H1 (cell line): ENCODE data around the gene KLHL29. TPM values are rescaled to one million over a fixed set of nuclear protein-coding genes. Genes with fewer than 3 reads are reported as not detected.

ENCODE experiments used
- CTCF ChIA-PET: fragments of 300-600 bp; sonication (Branson Sonifier 250); formaldehyde crosslinking; loops from one replicate; lab custom pipeline; 2021; ENCODE audit not compliant: partially characterized antibody; lab: Charles Lee
- POLR2A ChIA-PET: fragments of 300-600 bp; sonication (Branson Sonifier 250); formaldehyde crosslinking; loops from one replicate; lab custom pipeline; 2021; ENCODE audit warnings: inconsistent platforms; ENCODE audit not compliant: partially characterized antibody; lab: Charles Lee
- DNase-seq, 2 experiments: peaks; one replicate each; pipeline versions ENCODE4 v3.0.0 to v3.0.0-alpha.2; 2010 to 2022; ENCODE audit warnings: low spot score in 2 of 2, low read depth in 1 of 2, mixed read lengths in 1 of 2
- FAIRE-seq: peaks from 2 replicates; lab custom pipeline; 2011; peaks lifted over from hg19 to GRCh38; lab: Jason Lieb, UNC
- H2AFZ ChIP-seq: 2 replicates; pipeline ENCODE4 v1.8.1; 2012; ENCODE audit warnings: low read length, inconsistent platforms
- H2AK5ac ChIP-seq: 2 replicates; pipeline ENCODE4 v1.6.1; 2013; ENCODE audit warnings: low read depth, low read length
- H2BK120ac ChIP-seq: replicated peaks from 2 replicates; pipeline ENCODE3; 2013; ENCODE audit warnings: low read depth, low read length, inconsistent platforms
- H2BK12ac ChIP-seq: 2 replicates; pipeline ENCODE4 v1.6.1; 2013; ENCODE audit warnings: low read depth, low read length
- H2BK15ac ChIP-seq: 2 replicates; pipeline ENCODE4 v1.6.1; 2013; ENCODE audit warnings: low read length
- H2BK20ac ChIP-seq: 2 replicates; pipeline ENCODE4 v1.6.1; 2013; ENCODE audit warnings: low read length
- H2BK5ac ChIP-seq: 2 replicates; pipeline ENCODE4 v1.6.1; 2013; ENCODE audit warnings: low read depth, low read length
- H3K14ac ChIP-seq: 2 replicates; pipeline ENCODE4 v1.6.1; 2013; ENCODE audit warnings: inconsistent platforms; ENCODE audit not compliant: insufficient read length
- H3K18ac ChIP-seq: 2 replicates; pipeline ENCODE4 v1.6.1; 2013; ENCODE audit warnings: low read length; ENCODE audit errors: extremely low read depth
- H3K23ac ChIP-seq: 2 replicates; pipeline ENCODE4 v1.6.1; 2013; ENCODE audit warnings: inconsistent platforms; ENCODE audit not compliant: insufficient read length
- H3K23me2 ChIP-seq: 2 replicates; pipeline ENCODE4 v1.6.1; 2013; ENCODE audit warnings: low read depth, low read length
- H3K27ac ChIP-seq: 2 replicates; pipeline ENCODE4 v1.6.1; 2011; ENCODE audit warnings: low read depth, low read length, inconsistent platforms
- H3K27me3 ChIP-seq, 4 experiments: replicated peaks in 1 of 4; 1 replicate in 1 of 4; 2 replicates in 3 of 4; pipeline versions ENCODE4 v1.6.1 to v1.8.1; 2011 to 2013; ENCODE audit warnings: low read length in 3 of 4, mild to moderate bottlenecking in 3 of 4, inconsistent platforms in 2 of 4, mixed read lengths in 2 of 4, moderate library complexity in 1 of 4; ENCODE audit not compliant: control insufficient read depth in 3 of 4, insufficient read depth in 3 of 4; ENCODE audit errors: extremely low read depth in 1 of 4
- H3K36me3 ChIP-seq, 4 experiments: 2 replicates each; pipeline versions ENCODE4 v1.6.1 to v1.8.1; 2011 to 2013; ENCODE audit warnings: mild to moderate bottlenecking in 4 of 4, low read length in 3 of 4, moderate library complexity in 2 of 4, control low read depth in 1 of 4, inconsistent platforms in 1 of 4; ENCODE audit not compliant: insufficient read depth in 4 of 4, control insufficient read depth in 2 of 4
- H3K4ac ChIP-seq: replicated peaks from 2 replicates; pipeline ENCODE3; 2013; ENCODE audit warnings: low read length, low read depth, mixed read lengths, inconsistent platforms; ENCODE audit not compliant: insufficient read length
- H3K4me1 ChIP-seq, 4 experiments: replicated peaks in 1 of 4; 1 replicate in 1 of 4; 2 replicates in 3 of 4; pipeline versions ENCODE4 v1.6.1 to v1.8.1; 2011 to 2013; ENCODE audit warnings: low read length in 3 of 4, inconsistent platforms in 2 of 4, mixed read lengths in 1 of 4; ENCODE audit not compliant: insufficient read depth in 4 of 4, control insufficient read depth in 3 of 4
- H3K4me2 ChIP-seq, 2 experiments: 2 replicates each; pipeline versions ENCODE4 v1.6.1 to v1.8.1; 2011 to 2013; ENCODE audit warnings: low read depth in 2 of 2, low read length in 2 of 2, control low read depth in 1 of 2, inconsistent platforms in 1 of 2, mild to moderate bottlenecking in 1 of 2; ENCODE audit not compliant: insufficient read depth in 1 of 2
- H3K4me3 ChIP-seq, 4 experiments: fragments of 200-600, 300-600 bp in 1 of 4; sonication (generic), shearing (Covaris generic), sonication (Bioruptor Twin) in 1 of 4; 2 replicates each; pipeline versions ENCODE4 v1.5.1 to v1.8.1; 2011 to 2016; ENCODE audit warnings: low read length in 4 of 4, low read depth in 3 of 4, control low read depth in 2 of 4, inconsistent platforms in 2 of 4, mild to moderate bottlenecking in 2 of 4, mixed read lengths in 1 of 4, moderate library complexity in 1 of 4; ENCODE audit not compliant: insufficient read depth in 2 of 4; ENCODE audit errors: extremely low read depth in 1 of 4
- H3K56ac ChIP-seq: replicated peaks from 2 replicates; pipeline ENCODE3; 2013; ENCODE audit warnings: low read depth, mild to moderate bottlenecking, mixed read lengths, low read length, inconsistent platforms; ENCODE audit not compliant: insufficient read length
- H3K79me1 ChIP-seq: 2 replicates; pipeline ENCODE4 v1.6.1; 2013; ENCODE audit warnings: low read depth, low read length, control low read depth
- H3K79me2 ChIP-seq, 2 experiments: 2 replicates each; pipeline versions ENCODE4 v1.6.1 to v1.8.1; 2012 to 2013; ENCODE audit warnings: low read length in 2 of 2, mild to moderate bottlenecking in 2 of 2, inconsistent platforms in 1 of 2; ENCODE audit not compliant: insufficient read depth in 2 of 2, control insufficient read depth in 1 of 2
- H3K9ac ChIP-seq, 4 experiments: replicated peaks in 1 of 4; 1 replicate in 1 of 4; 2 replicates in 3 of 4; pipeline versions ENCODE4 v1.6.1 to v1.8.1; 2011 to 2013; ENCODE audit warnings: low read depth in 3 of 4, low read length in 3 of 4, control low read depth in 2 of 4, mild to moderate bottlenecking in 2 of 4, moderate library complexity in 2 of 4, inconsistent platforms in 1 of 4; ENCODE audit errors: extremely low read depth in 1 of 4
- H3K9me3 ChIP-seq, 2 experiments: 2 replicates each; pipeline versions ENCODE4 v1.6.1 to v1.8.1; 2012 to 2013; ENCODE audit warnings: mild to moderate bottlenecking in 2 of 2, moderate library complexity in 2 of 2, control low read depth in 1 of 2, inconsistent platforms in 1 of 2, low read depth in 1 of 2, low read length in 1 of 2, mixed read lengths in 1 of 2; ENCODE audit not compliant: insufficient read depth in 2 of 2
- H4K20me1 ChIP-seq, 2 experiments: replicated peaks in 1 of 2; 2 replicates each; pipeline versions ENCODE3 to v1.8.1; 2011 to 2013; ENCODE audit warnings: inconsistent platforms in 2 of 2, low read length in 2 of 2, mild to moderate bottlenecking in 1 of 2; ENCODE audit not compliant: insufficient read depth in 2 of 2, control insufficient read depth in 1 of 2
- H4K5ac ChIP-seq: 2 replicates; pipeline ENCODE4 v1.6.1; 2013; ENCODE audit warnings: low read length, low read depth, mixed read lengths, inconsistent platforms; ENCODE audit not compliant: insufficient read length
- H4K8ac ChIP-seq: 2 replicates; pipeline ENCODE4 v1.8.0; 2013; ENCODE audit warnings: mild to moderate bottlenecking, moderate library complexity, low read length, inconsistent platforms; ENCODE audit not compliant: insufficient read depth; ENCODE audit errors: extremely low read depth
- H4K91ac ChIP-seq: replicated peaks from 2 replicates; pipeline ENCODE3; 2013; ENCODE audit warnings: low read length, mixed read lengths, inconsistent platforms; ENCODE audit not compliant: insufficient read length
- WGBS, 2 experiments: shearing (Covaris generic) in 1 of 2; methylation state at CpG; one replicate each; pipeline versions ENCODE4 v1.1.6 to v1.1.7; 2013 to 2015; ENCODE audit warnings: low lambda C conversion rate in 2 of 2, mixed read lengths in 2 of 2, inconsistent platforms in 1 of 2, low coverage in 1 of 2, missing lambda C conversion rate in 1 of 2; ENCODE audit not compliant: insufficient replicate concordance in 2 of 2, insufficient coverage in 1 of 2, insufficient read length in 1 of 2; ENCODE audit errors: extremely low coverage in 1 of 2, missing lambda C conversion rate in 1 of 2; 5-methylcytosine and 5-hydroxymethylcytosine counted together
- polyA plus RNA-seq, 7 experiments: library from polyadenylated mRNA; depleted of rRNA in 3 of 7; stranded (reverse) in 5 of 7; unstranded in 2 of 7; fragments of >200 nt in 5 of 7; fragments of 200-250 nt in 2 of 7; gene quantifications; 1 replicate in 5 of 7; 2 replicates in 1 of 7; 4 replicates in 1 of 7; pipeline versions ENCODE4 v1.2.1 to v1.2.3, GENCODE V29; 2011 to 2013; ENCODE audit warnings: missing spikeins in 2 of 7, mixed read lengths in 2 of 7
- total RNA-seq: library from RNA; stranded (reverse); fragmentation: NEBNext Ultra II Directional; extraction: Animal tissue kit (Norgen Biotek cat#: 25700); gene quantifications from 2 replicates; pipeline ENCODE4 v1.2.1, GENCODE V29; 2021

The KLHL29 gene
- total and polyA plus RNA-seq, 2 of the 8 experiments (the other 6 are each of a cell fraction or from before 2014, with no cell fraction given): 1.1 to 4.7 TPM

GRCh38 chr2:23378496-23378895 is 6.5 kb upstream of the KLHL29 start:
- peaks cover 1 to 15% (median 12%) of the 10 kb centered on the region in 4 experiments for H3K27me3 ChIP-seq
- no peaks in the 10 kb centered on the region for H3K36me3 ChIP-seq
- H3K56ac ChIP-seq: no peak overlapping the region
- WGBS, 2 experiments: 74% methylated on average over 2 of the region's 2 CpGs; no CpG with 5 or more reads in 1 of the 2 experiments
- H4K20me1 ChIP-seq: no peaks in the 10 kb centered on the region
- H4K8ac ChIP-seq: no peak overlapping the region
- H4K91ac ChIP-seq: no peak overlapping the region
- no peak overlapping the region for H2BK120ac ChIP-seq
- H3K14ac ChIP-seq: no peak overlapping the region
- H3K23ac ChIP-seq: no peak overlapping the region
- H3K79me1 ChIP-seq: no peaks in the 10 kb centered on the region
- H2AFZ ChIP-seq: no peak overlapping the region
- no peak overlapping the region for H3K4ac ChIP-seq
- no peak for FAIRE-seq
- no peaks in the 10 kb centered on the region for H3K23me2 ChIP-seq
- no peaks in the 10 kb centered on the region for H3K4me1 ChIP-seq
- no peak overlapping the region for H3K9ac ChIP-seq
- no peaks in the 10 kb centered on the region for H3K79me2 ChIP-seq
- H2AK5ac ChIP-seq: no peak overlapping the region
- ChIA-PET CTCF (interaction anchor here (0.7 to 1.7 kb wide), 3 partner anchors 26 to 36 kb away, joined by 3 read pairs; no protein-coding TSS in a partner anchor), POLR2A (no interaction called here)
- no peak overlapping the region for H3K4me2 ChIP-seq
- no peak overlapping the region for H3K27ac ChIP-seq
- no peak overlapping the region for H3K4me3 ChIP-seq
- H2BK12ac ChIP-seq: no peak overlapping the region
- H3K9me3 ChIP-seq: no peaks in the 10 kb centered on the region
- H2BK15ac ChIP-seq: no peak overlapping the region
- H3K18ac ChIP-seq: no peak overlapping the region
- no peak overlapping the region for H2BK5ac ChIP-seq
- H2BK20ac ChIP-seq: no peak overlapping the region
- H4K5ac ChIP-seq: no peak overlapping the region
- no peak for DNase-seq
